Measurements from ENCODE around the gene C10orf90.

Gene C10orf90

DNA sequence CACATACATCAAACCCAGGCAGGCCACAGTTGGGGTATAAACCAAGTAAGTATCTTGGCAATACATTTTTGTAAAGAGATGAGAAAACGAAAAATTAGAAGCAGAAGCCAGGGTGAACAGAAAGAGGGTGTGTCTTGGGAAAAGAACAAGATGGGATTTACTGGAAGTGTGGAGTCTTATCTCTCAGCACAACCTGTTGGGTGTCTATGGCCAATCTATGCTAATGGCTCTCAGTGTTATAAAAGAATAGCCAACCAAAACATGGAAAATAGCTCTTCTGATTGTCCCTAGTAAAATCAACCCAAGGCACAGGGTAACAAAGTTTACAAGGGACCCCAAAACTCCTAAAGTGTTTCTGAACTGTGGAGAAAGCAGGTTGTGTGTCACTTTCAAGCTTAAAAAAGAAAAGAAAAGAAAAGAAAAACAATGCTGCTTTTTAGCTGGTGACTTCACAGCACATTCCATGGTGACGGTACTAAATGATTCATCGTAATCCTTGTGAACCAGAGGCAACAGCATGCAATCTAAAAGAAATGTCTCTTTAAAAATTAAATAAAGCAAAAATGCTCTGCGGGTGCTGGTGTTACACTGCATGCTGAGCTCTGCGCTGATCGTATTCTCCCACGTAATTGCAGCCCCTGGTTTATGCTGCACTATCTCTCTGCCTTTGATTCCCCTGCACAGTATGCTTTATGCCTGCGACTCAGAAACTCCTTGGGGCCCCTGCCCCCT is 100.8 kb downstream of the C10orf90 start:
- Histone ChIP-seq H4K20me1 (ENCODE audit: insufficient read depth, low read length) (no peaks in the 10 kb centered on the region), H3K9ac (ENCODE audit: low read length) (no peak overlapping the region), H3K9me2 (ENCODE audit: low read depth, low read length) (no peaks in the 10 kb centered on the region), H3K79me2 (ENCODE audit: insufficient read depth, low read length) (no peaks in the 10 kb centered on the region), H3F3A (ENCODE audit: insufficient read depth, low read length) (no peaks in the 10 kb centered on the region), H3K27ac (ENCODE audit: low read depth, low read length, poor library complexity, severe bottlenecking) (no peak overlapping the region), H2AFZ (ENCODE audit: low read length) (no peak overlapping the region), H3K9me3 (ENCODE audit: low read length) (no peaks in the 10 kb centered on the region), H3K4me3 (ENCODE audit: low read depth, low read length, poor library complexity, severe bottlenecking) (no peak overlapping the region), H3K4me1 (ENCODE audit: insufficient read depth, low read length, severe bottlenecking) (no peaks in the 10 kb centered on the region), H3K4me2 (ENCODE audit: low read length) (no peak overlapping the region), H3K27me3 (ENCODE audit: insufficient read depth, low read length) (no peaks in the 10 kb centered on the region), H3K36me3 (ENCODE audit: insufficient read depth, low read length) (no peaks in the 10 kb centered on the region)
- TF ChIP-seq, protein P1, sequence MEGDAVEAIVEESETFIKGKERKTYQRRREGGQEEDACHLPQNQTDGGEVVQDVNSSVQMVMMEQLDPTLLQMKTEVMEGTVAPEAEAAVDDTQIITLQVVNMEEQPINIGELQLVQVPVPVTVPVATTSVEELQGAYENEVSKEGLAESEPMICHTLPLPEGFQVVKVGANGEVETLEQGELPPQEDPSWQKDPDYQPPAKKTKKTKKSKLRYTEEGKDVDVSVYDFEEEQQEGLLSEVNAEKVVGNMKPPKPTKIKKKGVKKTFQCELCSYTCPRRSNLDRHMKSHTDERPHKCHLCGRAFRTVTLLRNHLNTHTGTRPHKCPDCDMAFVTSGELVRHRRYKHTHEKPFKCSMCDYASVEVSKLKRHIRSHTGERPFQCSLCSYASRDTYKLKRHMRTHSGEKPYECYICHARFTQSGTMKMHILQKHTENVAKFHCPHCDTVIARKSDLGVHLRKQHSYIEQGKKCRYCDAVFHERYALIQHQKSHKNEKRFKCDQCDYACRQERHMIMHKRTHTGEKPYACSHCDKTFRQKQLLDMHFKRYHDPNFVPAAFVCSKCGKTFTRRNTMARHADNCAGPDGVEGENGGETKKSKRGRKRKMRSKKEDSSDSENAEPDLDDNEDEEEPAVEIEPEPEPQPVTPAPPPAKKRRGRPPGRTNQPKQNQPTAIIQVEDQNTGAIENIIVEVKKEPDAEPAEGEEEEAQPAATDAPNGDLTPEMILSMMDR (IDR thresholded peaks at IDR 0.05; ENCODE audit: low read length), result no peak
- no peak for TF ChIP-seq EZH2 (IDR thresholded peaks at IDR 0.05; ENCODE audit: borderline replicate concordance, low read length)

DNA sequence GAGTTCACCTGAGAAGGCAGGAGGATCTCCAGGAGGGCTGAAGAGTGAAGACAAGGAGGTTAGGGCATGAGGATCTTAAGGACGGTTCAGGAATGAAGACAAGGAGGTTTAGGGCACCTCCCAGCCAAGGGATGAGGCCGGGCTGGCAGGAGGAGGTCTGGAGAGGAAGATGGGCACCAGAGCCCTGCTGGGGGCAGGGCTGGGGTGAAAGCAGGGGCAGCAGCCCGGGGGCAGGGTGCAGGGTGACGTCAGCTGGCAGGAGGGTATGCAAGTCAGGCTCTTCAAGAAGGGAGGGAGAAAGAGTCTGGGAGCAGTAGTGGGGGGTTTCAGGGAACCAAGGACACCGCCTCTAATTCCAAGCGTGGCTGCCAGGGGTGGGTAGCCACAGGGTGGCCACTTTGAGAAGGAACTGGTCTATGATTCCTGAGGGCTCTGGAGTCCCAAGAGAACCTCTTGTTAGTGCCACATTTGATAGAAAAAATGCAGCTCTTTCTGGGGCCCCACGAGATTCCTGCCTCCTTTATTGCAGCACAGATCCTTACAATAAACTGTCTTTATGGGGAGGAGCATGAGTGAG is 101.6 kb downstream of the C10orf90 start:
- Histone ChIP-seq H3K9me3 (ENCODE audit: low read length) (no peaks in the 10 kb centered on the region), H3F3A (ENCODE audit: insufficient read depth, low read length) (no peaks in the 10 kb centered on the region), H3K4me3 (ENCODE audit: low read depth, low read length, poor library complexity, severe bottlenecking) (no peak overlapping the region), H4K20me1 (ENCODE audit: insufficient read depth, low read length) (no peaks in the 10 kb centered on the region), H2AFZ (ENCODE audit: low read length) (no peak overlapping the region), H3K27me3 (ENCODE audit: insufficient read depth, low read length) (no peaks in the 10 kb centered on the region), H3K4me1 (ENCODE audit: insufficient read depth, low read length, severe bottlenecking) (no peaks in the 10 kb centered on the region), H3K9me2 (ENCODE audit: low read depth, low read length) (no peaks in the 10 kb centered on the region), H3K27ac (ENCODE audit: low read depth, low read length, poor library complexity, severe bottlenecking) (no peak overlapping the region), H3K4me2 (ENCODE audit: low read length) (no peak overlapping the region), H3K36me3 (ENCODE audit: insufficient read depth, low read length) (no peaks in the 10 kb centered on the region), H3K79me2 (ENCODE audit: insufficient read depth, low read length) (no peaks in the 10 kb centered on the region), H3K9ac (ENCODE audit: low read length) (no peak overlapping the region)
- TF ChIP-seq, protein P1 (IDR thresholded peaks at IDR 0.05; ENCODE audit: low read length), result no peak
- TF ChIP-seq EZH2 (IDR thresholded peaks at IDR 0.05; ENCODE audit: borderline replicate concordance, low read length), result no peak

DNA sequence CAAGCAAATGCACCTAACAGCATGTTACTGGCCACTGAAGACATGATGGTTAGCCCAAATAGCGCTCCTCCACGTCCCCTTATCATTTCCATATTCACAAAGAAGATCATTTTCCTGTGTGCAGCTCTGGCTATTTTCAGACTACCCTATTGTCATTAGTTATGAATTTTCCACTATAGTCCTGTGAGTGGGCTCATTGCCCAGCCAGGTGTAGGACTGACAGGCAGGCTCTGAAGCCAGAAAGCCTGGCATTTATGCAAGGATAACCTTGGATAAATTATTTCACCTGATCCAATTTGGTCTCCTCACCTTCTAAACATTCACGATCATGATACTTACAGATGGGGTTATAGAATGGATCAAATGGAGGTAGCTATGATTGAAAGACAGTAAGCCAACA is 104.6 kb downstream of the C10orf90 start:
- H3K4me3 ChIP-seq (ENCODE audit: low read depth, low read length, poor library complexity, severe bottlenecking), result no peak overlapping the region
- no peak overlapping the region for H2AFZ ChIP-seq (ENCODE audit: low read length)
- no peaks in the 10 kb centered on the region for H3K27me3 ChIP-seq (ENCODE audit: insufficient read depth, low read length)
- H3K9ac ChIP-seq (ENCODE audit: low read length), result no peak overlapping the region
- H3K9me2 ChIP-seq (ENCODE audit: low read depth, low read length), result no peaks in the 10 kb centered on the region
- TF ChIP-seq EZH2 (IDR thresholded peaks at IDR 0.05; ENCODE audit: borderline replicate concordance, low read length), result no peak
- TF ChIP-seq, protein P1 (IDR thresholded peaks at IDR 0.05; ENCODE audit: low read length), result no peak
- H3K79me2 ChIP-seq (ENCODE audit: insufficient read depth, low read length), result no peaks in the 10 kb centered on the region
- H3K27ac ChIP-seq (ENCODE audit: low read depth, low read length, poor library complexity, severe bottlenecking), result no peak overlapping the region
- no peaks in the 10 kb centered on the region for H4K20me1 ChIP-seq (ENCODE audit: insufficient read depth, low read length)
- H3K4me2 ChIP-seq (ENCODE audit: low read length), result no peak overlapping the region
- H3F3A ChIP-seq (ENCODE audit: insufficient read depth, low read length), result no peaks in the 10 kb centered on the region
- no peaks in the 10 kb centered on the region for H3K4me1 ChIP-seq (ENCODE audit: insufficient read depth, low read length, severe bottlenecking)
- H3K9me3 ChIP-seq (ENCODE audit: low read length), result no peaks in the 10 kb centered on the region
- no peaks in the 10 kb centered on the region for H3K36me3 ChIP-seq (ENCODE audit: insufficient read depth, low read length)
